HG02588 (cell line): ENCODE measurements around the gene CACHD1.

Source experiments
- ATAC-seq: cut with Tn5 transposase; IDR thresholded peaks from one replicate; pipeline ENCODE4 v1.9.1; 2021; ENCODE audit warnings: mild to moderate bottlenecking, moderate library complexity; ENCODE audit not compliant: unreplicated experiment

CACHD1 gene

DNA sequence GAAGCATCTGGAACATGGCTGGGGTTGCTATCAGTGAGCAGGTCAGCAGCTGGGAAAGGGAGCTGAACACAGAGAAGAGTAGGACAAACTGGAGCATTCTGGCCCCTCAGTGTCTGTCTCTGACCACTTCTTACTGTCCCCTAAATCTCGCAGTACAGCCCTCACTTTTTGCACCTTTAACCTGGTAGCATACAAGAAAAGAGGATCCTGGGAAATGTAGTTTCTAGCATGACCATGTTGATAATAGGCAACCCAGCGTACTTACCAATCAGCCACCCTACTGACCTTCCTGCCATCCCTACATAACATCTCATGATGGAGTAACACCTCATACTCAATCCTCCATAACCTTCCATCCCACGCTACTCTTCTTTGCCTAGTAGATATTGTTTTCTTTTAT lies 175.8 kb downstream of the CACHD1 start:
- ATAC-seq: no peak

DNA sequence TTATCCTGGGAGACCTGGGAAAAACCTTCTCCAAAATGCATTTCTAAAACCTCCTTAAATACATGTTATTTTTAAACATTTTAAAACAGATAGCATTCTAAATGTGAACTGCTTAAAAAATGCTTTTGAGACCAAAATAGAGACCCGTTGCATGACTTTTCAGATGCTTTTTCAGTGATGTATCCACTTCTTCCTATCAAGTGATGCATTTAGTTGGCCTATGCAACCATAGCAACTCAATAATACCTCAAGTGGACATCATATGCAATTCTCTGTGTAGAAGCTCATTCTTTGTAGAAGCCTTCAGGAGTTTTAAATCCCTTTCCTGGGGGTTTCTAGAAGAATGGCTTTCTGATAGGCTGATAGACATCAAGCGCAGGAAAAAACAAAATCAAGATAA lies 180.5 kb downstream of the CACHD1 start:
- no peak for ATAC-seq

DNA sequence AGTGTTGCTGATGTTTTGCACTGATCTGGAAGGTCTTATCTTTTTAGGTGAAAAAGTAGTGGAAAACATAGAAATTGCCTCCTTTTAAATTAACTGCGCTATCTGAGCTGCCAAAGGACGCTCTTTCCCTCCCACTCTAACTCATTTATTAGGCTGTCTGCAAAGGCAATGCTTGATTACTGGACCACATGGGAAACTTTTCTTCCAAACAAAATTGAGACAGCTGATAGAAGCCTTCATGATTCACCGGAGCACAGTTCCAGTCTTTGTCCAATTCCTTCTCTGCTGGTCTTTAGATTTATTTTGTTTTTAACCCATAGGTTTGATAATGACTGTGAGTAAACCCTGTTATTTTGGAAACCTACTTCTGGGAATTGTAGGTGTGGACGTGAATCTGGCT lies 181.9 kb downstream of the CACHD1 start:
- ATAC-seq: no peak

DNA sequence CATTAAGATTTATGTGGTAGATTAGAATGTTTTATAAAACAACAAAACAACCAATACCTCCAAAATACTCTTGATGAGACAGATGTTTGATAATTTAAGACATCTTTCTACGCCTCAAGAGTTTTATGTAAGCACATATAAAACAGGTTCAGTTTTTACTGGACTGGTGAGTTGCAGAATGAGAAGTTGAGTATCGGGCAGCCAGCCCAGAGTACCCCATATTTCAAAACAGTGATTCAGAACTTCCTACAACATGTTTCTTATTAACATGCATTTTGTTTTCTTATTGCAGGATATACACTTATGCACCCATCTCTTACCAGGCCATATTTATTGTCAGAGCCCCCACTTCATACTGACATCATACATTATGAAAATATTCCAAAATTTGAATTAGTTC lies 183.5 kb downstream of the CACHD1 start:
- ATAC-seq: no peak

DNA sequence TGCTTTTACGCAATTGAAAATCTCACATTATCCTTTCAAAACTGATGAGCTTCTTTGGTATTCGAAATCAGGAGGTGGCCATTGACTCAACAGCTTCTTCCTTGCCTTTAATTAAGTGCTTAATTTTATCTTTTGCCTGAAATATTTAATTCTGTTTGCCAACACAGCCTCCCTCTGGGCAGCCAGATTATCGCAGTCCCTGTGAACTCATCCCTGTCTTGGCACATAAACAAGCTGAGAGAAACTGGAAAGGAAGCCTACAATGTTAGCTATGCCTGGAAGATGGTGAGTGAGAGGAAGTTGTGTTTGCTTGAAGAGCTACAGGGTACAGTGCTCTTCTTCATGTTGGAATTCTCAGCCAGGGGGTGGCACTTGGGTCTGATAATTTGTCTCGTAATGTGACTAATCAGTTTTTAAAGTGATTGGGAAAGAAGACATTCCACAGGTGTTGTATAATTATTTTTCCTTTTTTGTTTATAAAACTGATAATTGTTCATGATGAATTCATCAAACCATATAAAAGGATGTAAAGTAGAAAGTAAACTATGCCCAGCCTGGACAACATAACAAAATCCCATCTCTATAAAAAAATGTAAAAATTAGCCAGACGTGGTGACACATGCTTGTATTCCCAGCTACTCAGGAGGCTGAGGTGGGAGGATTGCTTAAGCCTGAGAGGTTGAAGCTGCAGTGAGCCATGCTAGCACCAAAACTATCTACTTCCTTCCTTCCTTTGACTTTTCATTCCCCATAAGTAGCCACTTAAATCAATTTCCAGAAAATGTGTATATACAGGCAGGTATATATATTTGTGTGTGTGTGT lies 184.8 kb downstream of the CACHD1 start:
- ATAC-seq: no peak

DNA sequence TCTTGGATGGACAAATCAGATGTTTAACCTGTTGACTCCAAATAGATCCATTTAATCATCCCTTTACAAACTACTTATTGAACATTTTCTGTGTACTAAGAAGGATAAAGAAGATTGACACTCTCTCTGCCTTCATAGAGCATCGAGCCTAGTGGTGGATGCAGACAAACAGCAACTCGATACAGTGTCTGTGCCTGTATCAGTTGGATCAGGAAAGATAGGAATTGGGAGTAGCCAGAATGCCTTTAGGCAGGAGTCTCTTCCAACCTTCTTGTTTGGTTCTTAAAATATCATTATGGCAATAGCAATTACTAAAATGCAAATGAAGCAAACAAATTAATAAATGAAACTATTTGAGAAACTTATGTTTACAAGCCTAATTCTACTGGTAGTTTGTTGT lies 185.9 kb downstream of the CACHD1 start:
- ATAC-seq: no peak

DNA sequence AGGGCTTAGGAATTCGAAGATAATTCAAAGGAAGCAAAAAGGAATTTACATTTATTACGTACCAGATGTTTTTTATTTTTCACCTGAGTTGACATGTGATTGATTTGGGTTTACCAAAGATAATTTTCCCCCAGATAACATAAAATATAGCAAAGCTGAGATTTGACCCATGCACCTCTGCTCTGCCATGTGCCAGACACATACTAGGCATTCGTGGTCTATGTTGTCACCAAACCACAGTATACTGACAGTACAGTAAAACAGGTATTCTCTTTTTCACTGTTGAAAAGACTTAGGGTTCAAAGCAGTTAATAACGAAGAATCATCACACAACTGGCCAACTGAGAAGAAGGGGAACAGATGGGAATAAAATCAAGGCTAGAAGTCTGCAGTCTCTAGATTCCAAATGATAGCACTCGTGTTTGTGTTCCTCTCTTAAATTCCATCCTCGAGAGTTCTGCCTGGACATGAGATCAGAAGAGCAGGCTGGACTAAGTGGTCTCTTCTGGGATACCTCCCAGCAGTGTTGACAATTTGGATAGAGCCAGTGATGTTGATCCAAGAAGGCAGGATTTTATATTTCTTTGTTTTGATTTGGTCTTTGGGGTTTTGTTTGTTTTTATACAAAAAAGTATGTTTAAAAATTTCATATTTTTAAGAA lies 189.7 kb downstream of the CACHD1 start:
- no peak for ATAC-seq

DNA sequence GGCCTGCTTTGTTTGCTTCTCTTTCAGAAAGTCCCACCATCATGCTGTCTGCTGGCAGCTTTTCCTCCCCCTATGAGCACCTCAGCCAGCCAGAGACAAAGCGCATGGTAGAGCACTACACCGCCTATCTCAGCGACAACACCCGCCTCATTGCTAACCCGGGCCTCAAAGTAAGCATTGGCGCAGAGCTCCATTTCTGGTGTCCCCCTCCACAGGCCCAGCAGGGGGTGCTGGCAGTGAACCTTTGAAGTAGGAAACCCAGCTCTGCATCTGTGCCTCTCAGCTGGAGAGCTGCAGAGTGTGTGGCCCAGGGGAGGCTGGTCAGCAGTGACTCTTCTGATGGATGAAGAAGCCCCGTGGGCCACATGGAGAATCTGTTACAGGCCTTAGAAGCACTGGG lies 193.7 kb downstream of the CACHD1 start:
- no peak for ATAC-seq

DNA sequence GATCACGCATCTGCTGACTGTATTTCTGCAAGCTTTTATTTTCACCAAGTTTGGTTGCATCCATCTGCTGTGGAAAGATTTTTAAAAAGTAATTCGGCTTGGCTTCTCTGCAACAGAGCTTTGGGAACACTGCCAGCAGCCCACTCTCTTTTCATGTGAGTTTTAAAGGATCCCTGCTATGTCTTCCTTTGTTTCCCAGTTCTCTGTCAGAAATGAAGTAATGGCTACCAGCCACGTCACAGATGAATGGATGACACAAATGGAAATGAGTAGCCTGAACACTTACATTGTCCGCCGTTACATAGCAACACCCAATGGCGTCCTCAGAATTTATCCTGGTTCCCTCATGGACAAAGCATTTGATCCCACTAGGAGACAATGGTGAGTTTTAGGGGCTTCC lies 194.4 kb downstream of the CACHD1 start:
- ATAC-seq: no peak

DNA sequence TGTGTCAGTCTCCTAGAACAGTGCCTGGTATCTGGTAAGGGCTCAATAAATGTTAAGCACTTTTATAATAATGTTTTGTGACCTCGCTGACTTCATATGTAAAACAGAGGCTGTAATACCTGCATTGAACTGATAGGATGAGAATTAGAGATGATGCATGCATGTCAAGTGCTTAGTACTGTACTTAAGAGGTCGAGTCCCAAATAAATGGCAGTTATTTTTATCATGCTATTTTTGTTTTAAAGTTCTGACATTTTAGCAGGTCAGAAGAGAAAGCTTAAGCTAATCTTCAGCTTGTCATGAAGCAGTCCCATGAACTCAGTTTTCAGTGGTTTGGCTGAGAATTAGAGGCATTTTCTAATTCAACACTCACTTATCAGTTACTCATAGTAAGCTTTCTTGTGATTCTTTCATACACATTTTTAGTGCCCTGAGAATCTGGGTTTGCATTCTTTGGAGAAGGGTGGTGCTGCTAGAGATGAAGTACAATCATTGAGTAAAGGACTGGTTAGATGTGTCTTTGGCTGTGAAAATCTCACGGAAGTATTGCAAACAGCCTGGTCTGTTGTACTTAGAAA lies 199.3 kb downstream of the CACHD1 start:
- ATAC-seq: no peak

DNA sequence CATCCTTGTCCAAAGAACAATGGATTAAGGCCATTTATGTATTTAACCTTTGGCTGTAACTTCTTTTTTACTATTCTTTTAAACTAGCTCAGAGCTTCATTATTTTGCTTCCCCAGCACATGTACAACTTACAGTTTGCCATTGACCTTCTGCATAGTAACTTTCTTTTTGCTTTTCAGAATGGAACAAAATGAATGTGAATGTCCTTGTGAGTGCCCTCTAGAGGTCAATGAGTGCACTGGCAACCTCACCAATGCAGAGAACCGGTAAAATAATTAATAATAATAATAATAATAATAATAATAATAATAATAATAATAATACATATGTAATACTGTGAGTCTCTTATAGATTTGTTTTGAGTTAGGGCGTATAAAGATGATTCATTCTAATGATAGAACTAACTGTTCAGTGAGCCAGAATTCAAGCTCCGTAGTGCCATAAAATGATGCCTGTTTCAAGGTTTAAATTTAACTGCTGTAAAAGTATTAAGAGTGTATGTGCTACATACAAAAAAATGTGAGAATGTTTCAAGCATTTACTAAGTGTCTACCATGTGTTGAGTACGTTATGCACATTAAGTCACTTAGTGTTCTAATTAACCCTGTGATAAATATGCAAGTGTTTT lies 205.9 kb downstream of the CACHD1 start:
- ATAC-seq: no peak

DNA sequence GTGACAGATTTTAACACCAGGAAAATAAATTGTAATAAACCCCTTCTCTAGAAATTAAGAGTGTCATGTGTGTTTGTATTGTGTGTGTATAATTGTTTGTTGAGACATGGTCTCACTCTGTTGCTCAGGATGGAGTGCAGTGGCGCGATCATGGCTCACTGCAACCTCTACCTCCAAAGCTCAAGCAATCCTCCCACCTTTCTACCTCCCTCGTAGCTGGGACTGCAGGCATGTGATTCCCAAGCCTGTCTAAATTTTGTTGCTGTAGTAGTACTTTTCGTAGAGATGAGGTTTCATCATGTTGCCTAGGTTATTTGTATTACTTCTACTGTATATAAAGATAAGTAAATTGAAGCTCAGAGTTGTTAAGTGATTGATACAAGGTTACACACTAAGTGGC lies 206.5 kb downstream of the CACHD1 start:
- ATAC-seq: no peak

DNA sequence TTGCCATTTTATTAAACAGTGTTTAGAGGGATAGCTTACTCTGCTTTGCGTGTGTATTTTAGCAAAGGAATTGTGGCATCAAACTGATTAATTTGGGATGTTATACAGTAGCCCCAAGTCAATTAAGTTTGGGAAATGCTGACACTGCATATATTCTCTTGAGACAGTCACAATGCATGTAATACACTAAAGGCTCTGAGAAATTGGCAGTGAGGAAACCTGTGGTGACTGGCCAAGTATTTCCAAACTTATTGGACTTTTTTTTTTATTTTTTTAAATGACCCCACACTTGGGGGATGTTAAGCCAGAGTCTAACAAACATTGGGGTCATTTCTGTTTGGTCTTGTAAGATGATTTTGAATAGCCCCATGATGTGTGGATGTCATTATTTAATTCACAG lies 207.6 kb downstream of the CACHD1 start:
- no peak for ATAC-seq

DNA sequence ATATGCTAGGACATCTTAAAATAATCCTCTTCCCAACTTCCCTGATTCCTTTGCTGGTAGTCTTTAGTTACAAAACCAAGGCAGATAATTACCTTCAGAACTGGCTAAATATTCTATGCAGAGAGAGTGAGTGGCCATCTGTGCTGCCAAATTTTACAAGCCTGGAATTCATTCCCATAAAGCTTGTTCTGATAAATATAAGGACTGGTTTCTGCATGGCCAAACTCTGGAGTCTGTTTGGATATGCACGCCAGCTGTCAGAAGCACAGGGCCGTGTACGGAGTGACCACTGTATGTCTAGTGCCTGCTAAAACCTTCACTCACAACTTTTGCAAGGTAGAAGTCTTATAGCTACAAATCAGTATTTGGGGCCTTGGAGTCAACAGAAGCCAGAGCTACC lies 208.4 kb downstream of the CACHD1 start:
- ATAC-seq: no peak

DNA sequence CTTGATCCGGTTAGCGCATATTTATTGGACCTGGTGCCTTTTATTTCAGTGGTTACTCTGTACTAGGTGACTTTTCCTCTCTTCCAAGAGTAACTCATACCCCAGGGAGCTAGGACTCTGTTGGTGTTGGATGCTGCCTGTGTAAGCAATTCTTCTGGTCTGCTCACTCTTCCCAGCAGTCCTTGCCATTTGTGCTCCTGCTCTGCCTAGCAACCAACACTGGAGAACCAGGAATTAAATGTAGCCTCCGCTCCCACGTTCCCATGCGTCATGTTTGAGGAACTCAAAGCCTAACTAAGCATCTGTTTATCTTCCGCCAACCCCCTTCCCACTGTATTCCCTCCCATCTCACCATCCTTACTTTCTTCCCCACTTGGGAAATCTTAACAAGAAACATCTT lies 209.2 kb downstream of the CACHD1 start:
- ATAC-seq: no peak

DNA sequence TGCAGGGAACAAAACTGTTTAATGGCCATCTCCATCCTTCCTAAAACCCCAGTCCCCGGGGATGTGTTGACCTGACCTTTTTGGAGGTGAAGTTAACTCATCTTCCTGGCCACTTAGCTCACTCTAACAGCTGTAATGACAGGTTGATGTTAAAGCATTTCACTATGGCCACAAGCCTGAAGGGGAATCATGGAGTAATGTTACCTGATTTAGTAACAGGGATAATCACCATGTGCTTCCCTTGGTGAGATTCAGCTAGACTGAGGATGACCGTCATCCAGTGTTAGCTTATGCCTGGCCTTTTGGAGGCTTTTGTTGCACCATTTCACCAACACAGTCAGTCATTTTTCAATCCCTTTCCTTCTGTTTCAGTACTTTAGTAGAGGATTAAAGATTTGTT lies 210.7 kb downstream of the CACHD1 start:
- no peak for ATAC-seq

DNA sequence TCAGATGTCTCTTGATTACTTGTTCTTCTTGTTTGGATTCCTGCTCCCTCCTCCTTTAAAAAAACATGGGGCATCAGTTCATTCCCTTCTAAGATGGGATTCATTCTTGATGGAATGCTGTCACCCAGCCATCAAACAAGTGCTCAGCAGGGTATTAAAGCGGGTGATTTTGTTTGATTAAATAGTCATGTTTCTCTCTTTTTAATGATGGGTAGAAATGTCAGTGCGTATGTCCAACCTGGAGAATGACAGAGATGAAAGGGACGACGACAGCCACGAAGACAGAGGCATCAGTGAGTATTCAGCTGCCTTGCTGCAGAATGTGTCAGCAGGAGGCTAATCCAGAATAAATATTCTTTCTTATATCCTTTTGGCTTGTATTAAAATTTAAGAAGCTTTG lies 211.1 kb downstream of the CACHD1 start:
- ATAC-seq: no peak

DNA sequence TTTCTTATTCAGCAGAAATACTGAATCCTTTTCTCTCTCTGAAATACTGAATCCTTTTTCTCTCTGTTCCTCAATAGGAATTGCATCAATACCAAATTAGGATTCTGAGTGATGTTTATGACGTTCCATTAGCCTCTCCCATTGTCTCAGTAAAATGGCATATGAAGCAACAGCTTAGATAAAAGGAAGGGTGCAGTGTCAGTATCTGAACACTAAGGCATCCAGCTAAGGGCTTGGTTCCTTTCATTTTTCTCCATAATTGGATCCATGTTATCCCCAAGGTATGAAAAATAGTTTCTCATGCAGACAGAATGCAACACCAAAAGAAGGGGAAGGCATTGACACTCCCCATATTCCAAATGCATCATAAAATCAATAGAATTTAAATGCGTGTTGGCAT lies 213.5 kb downstream of the CACHD1 start:
- no peak for ATAC-seq

DNA sequence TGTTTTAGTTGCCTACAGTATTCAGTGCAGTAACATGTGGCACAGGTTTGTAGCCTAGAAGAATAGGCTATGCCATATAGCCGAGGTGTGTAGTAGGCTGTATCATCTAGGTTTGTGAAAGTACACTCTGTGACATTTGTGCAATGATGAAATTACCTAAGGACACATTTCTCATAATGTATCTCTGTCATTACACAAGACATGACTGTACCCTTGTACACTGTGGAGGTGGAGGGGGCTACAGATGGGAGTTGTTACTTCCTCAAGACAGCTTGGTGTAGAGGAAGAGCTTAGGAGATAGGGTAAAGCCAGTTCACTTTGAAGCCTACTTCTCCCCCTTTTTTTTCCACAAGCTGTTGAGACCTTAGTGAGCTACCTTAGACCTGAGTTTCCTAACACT lies 215.3 kb downstream of the CACHD1 start:
- ATAC-seq: no peak

DNA sequence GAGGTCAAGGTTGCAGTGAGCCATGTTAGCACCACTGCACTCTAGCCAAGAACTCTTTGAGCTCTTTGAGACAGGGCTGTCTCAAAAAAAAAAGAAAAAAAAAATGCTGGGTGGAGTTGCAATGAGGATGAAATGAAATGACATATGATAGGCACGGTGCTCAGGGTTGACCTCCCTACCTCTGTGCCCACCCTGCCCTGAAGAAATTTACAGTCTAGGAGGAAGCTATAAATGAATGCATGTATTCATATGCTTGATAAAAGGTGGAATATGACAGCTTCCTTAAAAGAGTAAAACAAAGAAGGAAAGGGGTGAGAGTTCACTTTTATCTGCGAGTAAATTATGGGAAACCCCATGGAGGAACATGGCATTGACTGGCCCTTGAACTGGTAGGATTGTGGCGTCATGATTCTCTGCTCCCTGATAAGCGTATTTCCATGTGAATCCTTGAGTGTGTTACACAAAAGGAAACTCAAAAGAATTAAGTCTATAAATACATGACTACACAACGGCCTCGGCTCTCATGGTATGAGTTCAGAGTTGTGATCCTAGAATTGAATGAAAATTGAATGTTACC lies 215.9 kb downstream of the CACHD1 start:
- ATAC-seq: no peak
